Central memory CD8-positive, alpha-beta T cell (primary cell): ENCODE measurements around the gene JPH2.

Experiments used
- ATAC-seq: fragments of 150-1000 bp; cut with Tn5 transposase; replicated peaks from 2 replicates; pipeline ENCODE4 v1.10.0; 2022; ENCODE audit warnings: mild to moderate bottlenecking, moderate FRiP score, moderate number of reproducible peaks; ENCODE audit not compliant: poor library complexity, severe bottlenecking; ENCODE audit errors: extremely low read depth
- DNase-seq, 2 donors: peaks; one replicate each; pipeline ENCODE4 v3.0.0; 2021; ENCODE audit warnings: low spot score in 2 of 2
- H3K27ac Mint-ChIP-seq: one replicate; pipeline ENCODE4 v1.8.0; 2022; ENCODE audit warnings: low read depth, mild to moderate bottlenecking, moderate library complexity, mixed read lengths
- H3K27me3 Mint-ChIP-seq: one replicate; pipeline ENCODE4 v1.8.0; 2022; ENCODE audit warnings: mixed read lengths
- H3K36me3 Mint-ChIP-seq: one replicate; pipeline ENCODE4 v1.8.0; 2022; ENCODE audit warnings: mild to moderate bottlenecking, moderate library complexity, mixed read lengths; ENCODE audit not compliant: insufficient read depth
- H3K4me1 Mint-ChIP-seq: one replicate; pipeline ENCODE4 v1.8.0; 2022; ENCODE audit warnings: mixed read lengths
- H3K4me3 Mint-ChIP-seq: one replicate; pipeline ENCODE4 v1.8.0; 2022; ENCODE audit warnings: mild to moderate bottlenecking, moderate library complexity, mixed read lengths
- H3K9me3 Mint-ChIP-seq: one replicate; pipeline ENCODE4 v1.8.0; 2022; ENCODE audit warnings: mixed read lengths

JPH2 gene

GRCh38 chr20:44089987-44090674 is 96.9 kb downstream of the JPH2 start:
- DNase-seq: no peak
- ATAC-seq: no peak
- Mint-ChIP-seq H3K27ac (no peak overlapping the region), H3K36me3 (no peaks in the 10 kb centered on the region), H3K4me1 (peaks cover 5% of the 10 kb centered on the region), H3K9me3 (no peaks in the 10 kb centered on the region), H3K4me3 (no peak overlapping the region), H3K27me3 (peaks cover 37% of the 10 kb centered on the region)

DNA sequence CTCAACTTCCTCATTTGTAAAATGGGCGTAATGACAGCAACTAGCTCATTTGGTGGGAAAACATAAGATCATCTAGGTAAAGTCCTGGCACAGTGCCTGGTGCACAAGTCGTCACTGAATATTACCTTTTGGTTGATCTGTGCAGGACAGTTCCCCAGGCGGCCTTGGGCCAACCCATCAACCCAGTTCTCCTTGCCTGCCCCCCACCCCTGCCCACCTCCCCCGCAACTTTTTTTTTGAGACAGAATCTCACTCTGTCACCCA is 99.2 kb downstream of the JPH2 start:
- peaks cover 15% of the 10 kb centered on the region for H3K27me3 Mint-ChIP-seq
- no peak overlapping the region for H3K4me3 Mint-ChIP-seq
- ATAC-seq (no peak), DNase-seq (no peak)
- no peak overlapping the region for H3K27ac Mint-ChIP-seq
- peaks cover 2% of the 10 kb centered on the region for H3K4me1 Mint-ChIP-seq
- H3K36me3 Mint-ChIP-seq: no peaks in the 10 kb centered on the region
- no peaks in the 10 kb centered on the region for H3K9me3 Mint-ChIP-seq

- DNase-seq (no peak), ATAC-seq (no peak)
- Mint-ChIP-seq H3K4me3 (no peak overlapping the region), H3K4me1 (no peaks in the 10 kb centered on the region), H3K36me3 (no peaks in the 10 kb centered on the region), H3K27me3 (peaks cover 11% of the 10 kb centered on the region), H3K9me3 (no peaks in the 10 kb centered on the region), H3K27ac (no peak overlapping the region)
These were observed 99.7 kb downstream of the JPH2 start for GRCh38 chr20:44087051-44087856.

DNA sequence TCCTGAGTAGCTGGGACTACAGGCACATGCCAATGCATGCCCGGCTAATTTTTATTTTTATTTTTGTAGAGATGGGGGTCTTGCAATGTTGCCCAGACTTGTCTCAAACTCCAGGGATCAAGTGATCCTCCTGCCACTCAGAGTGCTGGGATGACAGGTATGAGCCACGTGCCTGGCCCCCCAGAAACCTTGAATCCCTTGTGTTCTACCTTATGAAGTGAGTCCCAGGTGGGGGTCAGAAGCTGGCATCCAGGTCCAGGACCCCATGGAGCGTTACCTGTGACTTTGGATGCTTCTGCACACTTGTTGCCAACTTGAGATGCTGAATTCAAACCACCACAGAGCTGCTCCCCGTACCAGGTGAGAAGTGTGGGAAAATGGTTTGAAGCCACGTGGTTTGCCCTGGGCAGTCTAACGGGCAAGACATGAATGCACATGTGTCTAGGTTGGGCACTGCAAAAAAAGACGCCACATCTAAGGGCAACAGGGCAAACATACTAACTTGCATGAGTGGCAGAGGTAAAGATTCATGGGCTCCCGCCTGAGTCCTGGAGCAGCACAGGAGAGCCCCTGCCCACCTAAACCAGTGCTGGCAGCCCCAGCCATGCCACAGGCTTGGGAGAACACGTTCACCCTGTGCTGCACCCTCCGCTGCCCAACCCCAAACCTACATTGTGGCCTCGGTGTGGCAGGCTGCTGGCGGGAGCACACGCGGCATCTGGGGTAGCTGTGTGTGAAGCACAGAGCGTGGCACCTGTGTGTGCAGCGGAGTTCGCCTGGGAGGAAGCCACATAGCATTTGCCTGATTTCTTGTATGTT is 101.2 kb downstream of the JPH2 start:
- no peak overlapping the region for H3K27ac Mint-ChIP-seq
- DNase-seq (no peak), ATAC-seq (no peak)
- H3K36me3 Mint-ChIP-seq: no peaks in the 10 kb centered on the region
- no peaks in the 10 kb centered on the region for H3K9me3 Mint-ChIP-seq
- no peak overlapping the region for H3K4me3 Mint-ChIP-seq
- peaks cover 2% of the 10 kb centered on the region for H3K4me1 Mint-ChIP-seq
- peaks cover 11% of the 10 kb centered on the region for H3K27me3 Mint-ChIP-seq

DNA sequence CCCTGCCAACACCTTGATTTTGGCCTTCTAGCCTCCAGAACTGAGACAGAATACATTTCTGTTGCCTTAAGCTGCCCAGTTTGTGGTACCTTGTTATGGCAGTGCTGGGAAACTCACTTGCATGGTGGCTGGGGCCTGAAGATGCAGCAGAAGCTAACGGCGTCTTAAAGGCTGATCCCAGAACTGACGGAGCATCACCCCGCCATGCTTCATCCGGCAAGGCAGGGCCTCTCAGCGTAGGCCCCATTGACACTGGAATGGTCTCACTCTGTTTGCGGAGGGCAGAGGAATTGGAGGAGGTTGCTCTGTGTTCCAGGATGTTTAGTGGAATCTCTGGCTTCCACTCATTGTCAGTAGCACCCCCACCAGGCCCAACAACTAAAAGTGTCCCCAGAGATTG is 102.1 kb downstream of the JPH2 start:
- Mint-ChIP-seq H3K27me3 (peaks cover 11% of the 10 kb centered on the region), H3K4me3 (no peak overlapping the region), H3K4me1 (peaks cover 8% of the 10 kb centered on the region), H3K27ac (no peak overlapping the region), H3K36me3 (no peaks in the 10 kb centered on the region), H3K9me3 (no peaks in the 10 kb centered on the region)
- no peak for ATAC-seq
- no peak for DNase-seq

DNA sequence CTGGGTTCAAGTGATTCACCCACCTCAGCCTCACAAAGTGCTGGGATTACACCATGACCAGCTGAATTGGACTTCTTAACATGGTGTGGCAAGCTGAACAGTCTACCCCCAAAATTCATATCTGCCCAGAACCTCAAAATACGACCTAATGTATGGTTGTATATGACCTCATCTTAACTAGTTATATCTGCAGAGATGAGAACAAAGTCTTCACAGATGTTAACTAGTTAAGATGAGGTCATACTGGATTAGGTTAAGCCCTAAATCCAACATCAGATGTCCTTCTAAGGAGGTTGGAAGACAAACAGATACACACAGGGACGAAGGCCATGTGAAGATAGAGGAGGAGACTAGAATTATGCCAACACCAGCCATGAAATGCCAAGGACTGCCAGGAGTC is 102.5 kb downstream of the JPH2 start:
- DNase-seq (no peak), ATAC-seq (no peak)
- Mint-ChIP-seq H3K27ac (no peak overlapping the region), H3K36me3 (no peaks in the 10 kb centered on the region), H3K9me3 (no peaks in the 10 kb centered on the region), H3K4me1 (peaks cover 8% of the 10 kb centered on the region), H3K27me3 (peaks cover 11% of the 10 kb centered on the region), H3K4me3 (no peak overlapping the region)

DNA sequence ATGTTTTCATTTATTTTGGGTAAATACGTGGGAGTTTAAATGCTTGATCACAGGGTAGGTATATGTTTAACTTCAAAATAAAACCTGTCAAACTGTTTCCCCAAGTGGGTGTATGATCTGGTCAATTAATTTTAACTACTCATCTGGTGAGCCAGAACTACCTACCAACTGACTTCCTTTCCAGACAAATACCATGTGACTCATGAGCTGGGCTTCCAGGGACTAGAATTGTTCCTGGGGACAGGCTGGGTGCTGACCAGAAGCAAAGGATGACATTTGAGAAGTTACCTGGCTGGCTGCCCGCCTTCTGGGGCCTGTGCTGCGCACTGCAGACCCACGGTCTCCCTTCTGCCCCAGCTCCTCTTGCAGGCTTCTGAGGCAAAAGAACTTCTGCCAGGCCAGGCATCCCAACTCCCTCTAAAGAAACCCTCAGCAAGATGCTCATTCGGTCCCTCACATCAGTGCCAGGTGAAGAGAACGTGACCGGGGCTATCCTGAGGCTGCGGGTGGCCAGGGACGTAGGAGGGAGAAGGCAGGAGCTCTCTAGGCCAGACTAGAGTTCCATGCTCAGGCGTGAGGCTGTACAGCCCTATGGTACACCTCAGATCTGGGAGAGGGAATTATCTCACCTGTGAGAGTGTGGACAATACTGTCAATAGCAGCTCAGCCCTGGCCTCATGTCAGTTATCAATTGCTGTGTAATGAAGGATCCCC is 103.6 kb downstream of the JPH2 start:
- no peak overlapping the region for H3K4me3 Mint-ChIP-seq
- peaks cover 8% of the 10 kb centered on the region for H3K4me1 Mint-ChIP-seq
- no peak overlapping the region for H3K27ac Mint-ChIP-seq
- H3K36me3 Mint-ChIP-seq: no peaks in the 10 kb centered on the region
- peaks cover 11% of the 10 kb centered on the region for H3K27me3 Mint-ChIP-seq
- ATAC-seq (no peak), DNase-seq (no peak)
- H3K9me3 Mint-ChIP-seq: no peaks in the 10 kb centered on the region

DNA sequence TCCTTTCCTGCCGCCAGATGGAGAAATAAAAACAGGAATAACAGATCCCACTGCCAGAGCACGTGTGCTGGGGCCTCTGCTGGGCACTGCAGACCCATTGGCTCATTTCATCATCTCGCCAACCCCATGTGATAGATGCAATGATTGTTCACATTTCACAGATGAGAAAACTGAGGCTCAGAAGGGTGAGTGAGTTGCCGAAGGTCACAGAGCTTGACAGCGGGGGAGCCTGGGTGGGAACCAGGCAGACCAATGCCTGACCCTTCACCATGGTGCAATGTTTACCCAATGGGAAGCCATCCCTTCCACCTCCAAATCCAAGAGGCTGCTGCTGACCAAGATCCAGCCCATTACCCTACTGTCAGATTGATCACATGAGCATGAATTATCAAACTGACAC is 105.1 kb downstream of the JPH2 start:
- Mint-ChIP-seq H3K36me3 (no peaks in the 10 kb centered on the region), H3K27me3 (peaks cover 2% of the 10 kb centered on the region), H3K4me3 (no peak overlapping the region), H3K4me1 (peaks cover 8% of the 10 kb centered on the region), H3K9me3 (no peaks in the 10 kb centered on the region), H3K27ac (no peak overlapping the region)
- no peak for ATAC-seq
- DNase-seq: no peak

DNA sequence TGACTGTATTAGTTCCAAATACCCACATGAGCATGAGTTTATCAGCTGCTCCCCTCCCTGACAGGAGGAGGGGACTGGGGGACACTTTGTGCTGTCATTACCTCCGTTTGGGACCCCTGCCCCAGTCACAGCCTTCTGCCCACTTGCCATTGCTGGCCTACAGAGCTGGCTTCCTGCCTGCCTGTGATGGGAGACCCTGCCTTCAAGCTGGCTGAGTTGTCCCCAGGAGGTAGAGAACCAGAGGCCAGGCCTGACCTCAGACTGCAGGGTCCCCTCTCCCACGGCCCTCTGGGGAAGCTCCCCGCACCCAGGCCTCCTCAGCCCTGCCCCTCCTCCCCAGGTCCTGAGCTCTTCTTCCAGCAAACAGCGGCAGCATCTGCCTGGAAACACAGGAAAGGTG is 105.5 kb downstream of the JPH2 start:
- ATAC-seq (no peak), DNase-seq (no peak)
- no peaks in the 10 kb centered on the region for H3K27me3 Mint-ChIP-seq
- H3K36me3 Mint-ChIP-seq: no peaks in the 10 kb centered on the region
- H3K9me3 Mint-ChIP-seq: no peaks in the 10 kb centered on the region
- no peak overlapping the region for H3K27ac Mint-ChIP-seq
- no peak overlapping the region for H3K4me3 Mint-ChIP-seq
- H3K4me1 Mint-ChIP-seq: peaks cover 8% of the 10 kb centered on the region

DNA sequence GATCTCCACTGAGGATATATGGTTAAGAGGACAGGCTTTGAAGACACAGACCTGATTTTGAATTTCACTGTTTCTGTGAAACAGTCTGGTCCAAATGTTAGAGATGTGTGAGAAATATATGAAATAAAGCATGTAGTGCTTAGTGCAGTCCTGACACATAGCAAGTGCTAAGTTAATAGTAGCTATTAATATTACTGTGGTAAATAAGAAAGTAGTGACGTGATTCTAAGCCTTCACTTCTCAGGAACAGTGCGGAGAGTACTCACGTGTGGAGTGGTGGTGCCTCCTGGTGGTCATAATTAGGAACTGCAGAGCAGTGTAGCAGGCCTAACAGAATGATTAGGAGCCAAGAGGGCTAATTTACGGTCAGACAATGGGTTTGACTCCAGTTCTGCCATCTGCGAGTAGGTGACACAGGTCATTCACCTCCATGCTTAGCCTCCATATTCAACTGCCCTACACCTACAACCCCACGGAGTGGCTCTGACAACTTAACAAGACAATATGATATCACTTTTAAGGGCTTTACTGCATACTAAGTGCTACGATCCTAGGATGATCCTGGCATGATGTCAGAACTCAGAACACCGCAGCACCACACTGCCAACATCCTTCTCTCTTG is 106.2 kb downstream of the JPH2 start:
- Mint-ChIP-seq H3K4me1 (peaks cover 8% of the 10 kb centered on the region), H3K27me3 (no peaks in the 10 kb centered on the region), H3K27ac (no peak overlapping the region), H3K4me3 (no peak overlapping the region), H3K36me3 (no peaks in the 10 kb centered on the region), H3K9me3 (no peaks in the 10 kb centered on the region)
- ATAC-seq (peak; percentile 90), DNase-seq (peak; percentile 68 to 77)

- no peaks in the 10 kb centered on the region for H3K36me3 Mint-ChIP-seq
- no peaks in the 10 kb centered on the region for H3K27me3 Mint-ChIP-seq
- DNase-seq: no peak
- no peak for ATAC-seq
- H3K9me3 Mint-ChIP-seq: no peaks in the 10 kb centered on the region
- peaks cover 14% of the 10 kb centered on the region for H3K4me1 Mint-ChIP-seq
- H3K27ac Mint-ChIP-seq: no peak overlapping the region
- no peak overlapping the region for H3K4me3 Mint-ChIP-seq
These were observed 106.9 kb downstream of the JPH2 start for GRCh38 chr20:44080064-44080463.

- H3K9me3 Mint-ChIP-seq: no peaks in the 10 kb centered on the region
- H3K4me1 Mint-ChIP-seq: peaks cover 20% of the 10 kb centered on the region
- no peak overlapping the region for H3K4me3 Mint-ChIP-seq
- H3K27me3 Mint-ChIP-seq: no peaks in the 10 kb centered on the region
- no peaks in the 10 kb centered on the region for H3K36me3 Mint-ChIP-seq
- ATAC-seq (no peak), DNase-seq (no peak)
- H3K27ac Mint-ChIP-seq: peak overlapping the region; percentile 48
These were observed 107.7 kb downstream of the JPH2 start for GRCh38 chr20:44079291-44079690.
